ENCODE measurements around the gene KREMEN2. TPM values are rescaled to one million over a fixed set of nuclear protein-coding genes. Genes with fewer than 3 reads are reported as not detected.
A peak's percentile ranks its signal among the peaks of the same experiment; 100 is the strongest.

The KREMEN2 gene
- total RNA-seq, 1 experiment from 2014 or later, result 0.49 TPM

DNA sequence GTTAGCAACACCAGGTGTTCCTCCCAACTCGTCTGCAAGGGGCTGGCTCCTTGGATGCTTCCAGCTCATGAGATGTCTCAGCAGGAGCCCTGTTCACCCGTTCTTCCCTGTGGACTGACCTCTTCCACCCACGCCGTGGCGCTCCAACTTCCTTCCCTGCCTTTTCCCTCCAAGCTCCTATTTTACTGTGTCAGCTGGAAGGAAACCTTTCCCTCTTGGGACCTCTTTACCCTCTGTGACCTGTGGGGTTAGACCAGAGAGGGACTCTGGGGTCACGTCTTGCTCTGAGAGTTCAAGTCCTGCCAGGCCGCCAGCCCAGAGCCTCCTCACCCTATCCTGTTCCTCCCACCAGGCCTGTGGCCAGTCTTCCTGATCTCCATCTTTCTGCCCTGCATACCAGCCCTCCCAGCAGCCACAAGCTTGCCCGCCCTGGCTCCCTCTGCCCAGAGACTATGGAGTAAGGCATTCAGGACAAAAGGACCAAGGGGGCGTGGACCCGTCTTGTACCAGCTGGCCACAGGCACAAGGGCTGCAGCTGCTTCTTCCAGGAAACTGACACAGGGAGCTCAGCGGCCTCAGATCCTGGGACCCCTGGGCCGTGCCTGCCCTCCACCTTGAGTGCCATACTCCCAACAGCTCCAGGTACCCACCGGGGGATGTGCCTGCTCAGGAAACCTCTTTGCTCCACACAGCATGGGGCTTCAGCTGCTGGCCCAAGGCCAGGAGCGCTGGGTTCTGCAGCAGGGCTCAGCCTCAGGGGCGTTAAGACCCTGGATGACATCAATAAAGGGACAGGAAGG lies 8.1 kb downstream of the KREMEN2 start:
- Histone ChIP-seq H3K36me3 (ENCODE audit: insufficient read depth, low read length, poor library complexity, severe bottlenecking) (peaks cover 50% of the 10 kb centered on the region), H3K27ac (ENCODE audit: low read depth, low read length, poor library complexity, severe bottlenecking) (peak overlapping the region; percentile 37), H3K27me3 (replicated peaks; ENCODE audit: insufficient read depth, low read depth, low read length, poor library complexity) (no peaks in the 10 kb centered on the region), H3K4me1 (ENCODE audit: insufficient read depth, low read length, poor library complexity, severe bottlenecking) (peaks cover 19% of the 10 kb centered on the region), H3K4me3 (ENCODE audit: low read depth, low read length, poor library complexity, severe bottlenecking) (no peak overlapping the region), H3K9me3 (ENCODE audit: low read depth, low read length, poor library complexity, severe bottlenecking) (no peaks in the 10 kb centered on the region)
- BruUV-seq (replicated peaks), result no TSS peak
- CTCF ChIA-PET, result no interaction called here
- DNase-seq (ENCODE audit: low spot score), result peak; percentile 41
- intact Hi-C loops (cut with micrococcal nuclease; ENCODE audit: unreplicated experiment), result no loop called here
- POLR2A ChIA-PET (ENCODE audit: low non-redundant PET), result no interaction called here
- no peak for TF ChIP-seq EZH2 (IDR thresholded peaks at IDR 0.05; ENCODE audit: borderline replicate concordance, low read depth, low read length, poor library complexity, severe bottlenecking)
- TF ChIP-seq, protein P1, sequence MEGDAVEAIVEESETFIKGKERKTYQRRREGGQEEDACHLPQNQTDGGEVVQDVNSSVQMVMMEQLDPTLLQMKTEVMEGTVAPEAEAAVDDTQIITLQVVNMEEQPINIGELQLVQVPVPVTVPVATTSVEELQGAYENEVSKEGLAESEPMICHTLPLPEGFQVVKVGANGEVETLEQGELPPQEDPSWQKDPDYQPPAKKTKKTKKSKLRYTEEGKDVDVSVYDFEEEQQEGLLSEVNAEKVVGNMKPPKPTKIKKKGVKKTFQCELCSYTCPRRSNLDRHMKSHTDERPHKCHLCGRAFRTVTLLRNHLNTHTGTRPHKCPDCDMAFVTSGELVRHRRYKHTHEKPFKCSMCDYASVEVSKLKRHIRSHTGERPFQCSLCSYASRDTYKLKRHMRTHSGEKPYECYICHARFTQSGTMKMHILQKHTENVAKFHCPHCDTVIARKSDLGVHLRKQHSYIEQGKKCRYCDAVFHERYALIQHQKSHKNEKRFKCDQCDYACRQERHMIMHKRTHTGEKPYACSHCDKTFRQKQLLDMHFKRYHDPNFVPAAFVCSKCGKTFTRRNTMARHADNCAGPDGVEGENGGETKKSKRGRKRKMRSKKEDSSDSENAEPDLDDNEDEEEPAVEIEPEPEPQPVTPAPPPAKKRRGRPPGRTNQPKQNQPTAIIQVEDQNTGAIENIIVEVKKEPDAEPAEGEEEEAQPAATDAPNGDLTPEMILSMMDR (conservative IDR thresholded peaks at IDR 0.05; ENCODE audit: low read depth, low read length), result no peak

DNA sequence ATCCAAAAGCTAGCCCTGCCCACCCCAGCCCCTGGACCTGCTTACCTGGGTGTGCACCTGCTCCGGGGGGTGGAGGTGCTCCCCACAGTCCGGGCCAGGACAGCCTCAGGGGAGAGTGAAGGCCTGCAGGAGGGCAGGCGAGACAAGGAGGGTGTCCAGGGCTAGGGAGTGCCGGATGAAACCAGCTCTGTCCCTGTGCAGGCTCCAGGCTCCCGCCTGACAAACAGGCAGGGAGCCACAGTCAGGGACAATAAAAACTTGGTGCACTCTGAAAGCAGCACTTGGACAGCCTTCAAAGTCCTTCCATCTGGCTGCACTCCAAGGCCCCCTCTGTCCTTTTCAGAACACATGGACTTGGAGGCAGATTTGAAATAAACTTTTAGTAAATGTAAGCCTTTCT lies 9.0 kb downstream of the KREMEN2 start:
- no TSS peak for BruUV-seq (replicated peaks)

DNA sequence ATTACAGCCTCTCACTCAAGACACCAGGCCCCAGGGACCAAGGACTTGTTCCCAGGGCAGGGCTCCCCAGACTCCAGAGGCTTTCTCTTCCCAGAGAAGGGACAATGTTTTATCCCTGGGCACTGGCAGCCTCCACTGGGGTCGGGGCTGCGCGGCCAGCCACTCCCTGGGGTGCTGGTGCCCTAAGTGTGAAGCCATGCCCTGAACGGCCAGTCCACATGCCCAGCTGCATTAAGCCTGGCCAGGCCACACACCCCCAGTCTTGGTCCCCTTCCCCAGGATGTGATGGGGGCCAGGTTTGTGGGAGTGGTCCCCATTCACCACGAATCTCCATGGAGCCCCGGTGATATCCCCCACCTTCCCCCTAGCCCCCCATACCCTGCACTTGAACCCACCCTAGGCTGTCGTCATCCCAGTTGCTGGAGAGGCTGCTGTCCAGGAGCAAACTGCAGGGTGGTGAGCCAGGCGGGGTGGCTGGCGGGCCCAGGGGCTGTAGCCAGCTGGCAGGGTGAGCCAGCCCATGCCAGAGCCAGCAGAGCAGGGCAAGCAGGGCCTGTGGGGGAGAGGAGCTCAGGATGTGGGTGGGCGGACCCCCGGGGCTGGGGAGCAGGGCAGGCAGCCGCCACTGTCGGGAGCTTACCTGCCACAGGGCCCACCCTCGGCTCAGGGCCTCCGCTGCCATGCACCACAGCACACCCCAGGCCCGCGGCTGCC lies 9.7 kb downstream of the KREMEN2 start:
- intact Hi-C loops (cut with micrococcal nuclease; ENCODE audit: unreplicated experiment), result no loop called here
- H3K27ac ChIP-seq (ENCODE audit: low read depth, low read length, poor library complexity, severe bottlenecking), result peak overlapping the region; percentile 37
- no peak for DNase-seq (ENCODE audit: low spot score)
- H3K4me3 ChIP-seq (ENCODE audit: low read depth, low read length, poor library complexity, severe bottlenecking), result no peak overlapping the region
- peaks cover 13% of the 10 kb centered on the region for H3K4me1 ChIP-seq (ENCODE audit: insufficient read depth, low read length, poor library complexity, severe bottlenecking)
- peaks cover 50% of the 10 kb centered on the region for H3K36me3 ChIP-seq (ENCODE audit: insufficient read depth, low read length, poor library complexity, severe bottlenecking)
- ChIA-PET CTCF (no interaction called here), POLR2A (ENCODE audit: low non-redundant PET) (no interaction called here)
- H3K27me3 ChIP-seq (replicated peaks; ENCODE audit: insufficient read depth, low read depth, low read length, poor library complexity), result no peaks in the 10 kb centered on the region
- TF ChIP-seq, protein P1 (conservative IDR thresholded peaks at IDR 0.05; ENCODE audit: low read depth, low read length), result no peak
- TF ChIP-seq EZH2 (IDR thresholded peaks at IDR 0.05; ENCODE audit: borderline replicate concordance, low read depth, low read length, poor library complexity, severe bottlenecking), result no peak
- BruUV-seq (replicated peaks), result no TSS peak
- H3K9me3 ChIP-seq (ENCODE audit: low read depth, low read length, poor library complexity, severe bottlenecking), result no peaks in the 10 kb centered on the region

More for the DNA sequence above, 9.0 kb downstream of the KREMEN2 start:
- peaks cover 19% of the 10 kb centered on the region for H3K4me1 ChIP-seq (ENCODE audit: insufficient read depth, low read length, poor library complexity, severe bottlenecking)
- no peaks in the 10 kb centered on the region for H3K9me3 ChIP-seq (ENCODE audit: low read depth, low read length, poor library complexity, severe bottlenecking)
- intact Hi-C loops (cut with micrococcal nuclease; ENCODE audit: unreplicated experiment), result no loop called here
- CTCF ChIA-PET, result no interaction called here
- peak overlapping the region; percentile 37 for H3K27ac ChIP-seq (ENCODE audit: low read depth, low read length, poor library complexity, severe bottlenecking)
- peak; percentile 50 for DNase-seq (ENCODE audit: low spot score)
- no peaks in the 10 kb centered on the region for H3K27me3 ChIP-seq (replicated peaks; ENCODE audit: insufficient read depth, low read depth, low read length, poor library complexity)
- POLR2A ChIA-PET (ENCODE audit: low non-redundant PET), result no interaction called here
- no peak overlapping the region for H3K4me3 ChIP-seq (ENCODE audit: low read depth, low read length, poor library complexity, severe bottlenecking)
- TF ChIP-seq, protein P1 (conservative IDR thresholded peaks at IDR 0.05; ENCODE audit: low read depth, low read length), result no peak
- TF ChIP-seq EZH2 (IDR thresholded peaks at IDR 0.05; ENCODE audit: borderline replicate concordance, low read depth, low read length, poor library complexity, severe bottlenecking), result no peak
- peaks cover 50% of the 10 kb centered on the region for H3K36me3 ChIP-seq (ENCODE audit: insufficient read depth, low read length, poor library complexity, severe bottlenecking)

All from A673 (cell line).